ENCODE measurements around the gene CRYBA2.

CRYBA2 gene

GRCh38 chr2:218979846-218980734, 13.1 kb downstream of the CRYBA2 start:
- no peaks in the 10 kb centered on the region for H3K9me3 ChIP-seq (ENCODE audit: low read depth, low read length)
- H3K36me3 ChIP-seq (ENCODE audit: insufficient read depth, low read length): no peaks in the 10 kb centered on the region
- TF ChIP-seq FOXP2 (optimal IDR thresholded peaks at IDR 0.05; ENCODE audit: control extremely low read depth, extremely low read length, insufficient read depth) (no peak), POLR2AphosphoS5 (IDR thresholded peaks at IDR 0.05; ENCODE audit: borderline replicate concordance, low read depth, low read length) (no peak), EZH2 (IDR thresholded peaks at IDR 0.05) (no peak)
- DNase-seq (ENCODE audit: low read depth, low spot score): peak; percentile 45
- H3K4me3 ChIP-seq: peak overlapping the region; percentile 73
- H3K9ac ChIP-seq (ENCODE audit: insufficient read length): no peak overlapping the region
- no peak overlapping the region for H3K27ac ChIP-seq

- H3K4me3 ChIP-seq: no peak overlapping the region
- no peak overlapping the region for H3K9ac ChIP-seq (ENCODE audit: insufficient read length)
- H3K27ac ChIP-seq: no peak overlapping the region
- no peak for DNase-seq (ENCODE audit: low read depth, low spot score)
- no peak for TF ChIP-seq POLR2AphosphoS5 (IDR thresholded peaks at IDR 0.05; ENCODE audit: borderline replicate concordance, low read depth, low read length)
- TF ChIP-seq FOXP2 (optimal IDR thresholded peaks at IDR 0.05; ENCODE audit: control extremely low read depth, extremely low read length, insufficient read depth): no peak
- no peak for TF ChIP-seq EZH2 (IDR thresholded peaks at IDR 0.05)
- H3K36me3 ChIP-seq (ENCODE audit: insufficient read depth, low read length): no peaks in the 10 kb centered on the region
- H3K9me3 ChIP-seq (ENCODE audit: low read depth, low read length): no peaks in the 10 kb centered on the region
Measured at GRCh38 chr2:218975060-218975777, 18.0 kb downstream of the CRYBA2 start.

DNA sequence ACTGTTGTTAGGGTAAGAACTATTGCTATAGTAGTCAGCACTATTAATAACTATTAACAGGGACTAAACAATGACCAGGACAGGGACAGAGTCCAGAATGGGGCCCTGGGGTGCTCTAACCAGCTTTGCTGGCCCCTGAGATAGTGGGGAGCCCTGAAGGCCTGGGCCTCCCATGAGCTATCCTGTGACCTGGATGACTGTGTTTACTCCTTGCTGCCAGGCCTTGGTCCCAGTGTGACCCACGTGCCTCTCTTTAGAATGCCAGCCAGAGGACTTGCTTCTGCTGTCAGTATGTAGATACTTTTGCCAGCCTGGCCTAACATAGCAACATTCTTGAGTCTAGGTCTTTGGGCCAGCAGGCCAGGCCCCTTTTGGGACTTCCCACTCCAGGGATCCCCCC, 22.3 kb downstream of the CRYBA2 start:
- no peaks in the 10 kb centered on the region for H3K36me3 ChIP-seq (ENCODE audit: insufficient read depth, low read length)
- DNase-seq (ENCODE audit: low read depth, low spot score): no peak
- TF ChIP-seq FOXP2 (optimal IDR thresholded peaks at IDR 0.05; ENCODE audit: control extremely low read depth, extremely low read length, insufficient read depth): no peak
- no peak for TF ChIP-seq EZH2 (IDR thresholded peaks at IDR 0.05)
- no peak for TF ChIP-seq POLR2AphosphoS5 (IDR thresholded peaks at IDR 0.05; ENCODE audit: borderline replicate concordance, low read depth, low read length)
- H3K9me3 ChIP-seq (ENCODE audit: low read depth, low read length): no peaks in the 10 kb centered on the region
- H3K9ac ChIP-seq (ENCODE audit: insufficient read length): no peak overlapping the region
- H3K27ac ChIP-seq: no peak overlapping the region
- no peak overlapping the region for H3K4me3 ChIP-seq

DNA sequence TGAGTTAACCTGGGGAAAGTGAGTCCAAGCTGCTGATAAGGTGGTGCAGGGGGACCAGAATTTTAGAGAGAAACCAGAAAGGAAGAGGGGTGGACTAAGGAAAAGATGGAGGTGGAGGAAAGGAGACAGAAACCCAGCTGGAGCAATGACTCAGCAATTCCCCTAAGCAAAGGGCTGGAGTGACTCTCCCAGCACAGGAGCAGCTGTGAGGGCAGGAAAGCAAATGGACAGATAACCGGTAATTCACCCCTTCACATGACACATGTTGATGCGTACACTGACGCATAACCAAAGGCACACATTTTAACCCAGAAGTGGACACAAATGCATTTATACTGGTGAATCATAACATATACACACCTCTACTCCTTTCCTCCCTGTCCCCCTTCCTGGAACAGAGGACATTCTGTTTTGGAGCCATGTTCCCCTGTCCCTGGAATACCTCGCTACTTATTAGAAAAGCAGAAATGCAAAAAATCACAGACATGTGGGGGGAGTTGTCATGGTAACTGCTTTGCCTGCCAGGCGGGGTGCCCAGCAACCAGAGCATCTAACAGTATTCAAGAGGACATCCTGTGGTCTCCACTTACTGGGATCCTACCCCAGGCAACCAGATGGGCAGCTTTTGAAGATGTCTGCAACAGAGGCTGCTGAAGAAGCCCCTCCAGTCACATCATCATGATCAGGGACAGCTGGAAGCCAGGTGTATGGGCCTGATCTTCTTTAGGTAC, 29.0 kb downstream of the CRYBA2 start:
- no peaks in the 10 kb centered on the region for H3K9me3 ChIP-seq (ENCODE audit: low read depth, low read length)
- no peak overlapping the region for H3K27ac ChIP-seq
- no peak for TF ChIP-seq FOXP2 (optimal IDR thresholded peaks at IDR 0.05; ENCODE audit: control extremely low read depth, extremely low read length, insufficient read depth)
- no peak for TF ChIP-seq POLR2AphosphoS5 (IDR thresholded peaks at IDR 0.05; ENCODE audit: borderline replicate concordance, low read depth, low read length)
- TF ChIP-seq EZH2 (IDR thresholded peaks at IDR 0.05): no peak
- H3K36me3 ChIP-seq (ENCODE audit: insufficient read depth, low read length): no peaks in the 10 kb centered on the region
- no peak overlapping the region for H3K4me3 ChIP-seq
- DNase-seq (ENCODE audit: low read depth, low spot score): no peak
- H3K9ac ChIP-seq (ENCODE audit: insufficient read length): no peak overlapping the region

- DNase-seq (ENCODE audit: low read depth, low spot score): no peak
- Histone ChIP-seq H3K36me3 (ENCODE audit: insufficient read depth, low read length) (no peaks in the 10 kb centered on the region), H3K27ac (no peak overlapping the region), H3K9me3 (ENCODE audit: low read depth, low read length) (no peaks in the 10 kb centered on the region), H3K4me3 (no peak overlapping the region), H3K9ac (ENCODE audit: insufficient read length) (no peak overlapping the region)
- TF ChIP-seq FOXP2 (optimal IDR thresholded peaks at IDR 0.05; ENCODE audit: control extremely low read depth, extremely low read length, insufficient read depth): no peak
- TF ChIP-seq EZH2 (IDR thresholded peaks at IDR 0.05): no peak
- no peak for TF ChIP-seq POLR2AphosphoS5 (IDR thresholded peaks at IDR 0.05; ENCODE audit: borderline replicate concordance, low read depth, low read length)
Measured at GRCh38 chr2:218963601-218964000, 29.6 kb downstream of the CRYBA2 start.

DNA sequence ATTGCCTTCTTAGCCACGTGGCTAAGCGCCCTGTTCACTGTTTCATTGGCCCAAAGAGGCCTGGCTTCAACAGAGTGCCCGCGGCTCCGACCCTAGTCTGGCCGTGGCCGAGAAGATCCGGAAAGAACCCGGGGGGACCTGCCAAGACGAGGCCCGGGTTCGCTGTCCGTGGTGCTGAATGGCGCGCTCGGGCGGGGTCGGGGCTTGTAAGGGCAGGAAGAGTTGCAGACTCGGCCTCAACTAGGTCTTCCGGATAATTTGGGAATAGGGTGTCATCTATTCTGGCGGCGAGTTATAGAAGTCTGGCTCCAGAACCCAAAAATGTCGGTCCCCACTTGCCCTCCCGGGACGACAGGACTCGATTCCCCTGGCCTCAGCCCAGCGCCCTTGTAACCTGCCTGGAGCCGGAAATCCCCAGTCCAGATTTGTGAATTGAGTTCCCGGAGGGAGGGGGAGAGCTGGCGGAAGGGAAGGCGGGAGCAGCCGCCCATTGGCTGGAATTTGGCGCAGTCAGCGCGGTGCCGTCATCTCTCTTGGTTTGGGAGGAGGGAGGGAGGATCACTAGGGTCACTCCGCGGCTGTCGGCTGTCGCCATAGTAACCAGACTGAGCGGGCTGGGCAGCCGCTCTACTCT, 30.2 kb downstream of the CRYBA2 start:
- no peak overlapping the region for H3K27ac ChIP-seq
- H3K9ac ChIP-seq (ENCODE audit: insufficient read length): no peak overlapping the region
- TF ChIP-seq FOXP2 (optimal IDR thresholded peaks at IDR 0.05; ENCODE audit: control extremely low read depth, extremely low read length, insufficient read depth): peak; percentile 19
- no peak for TF ChIP-seq POLR2AphosphoS5 (IDR thresholded peaks at IDR 0.05; ENCODE audit: borderline replicate concordance, low read depth, low read length)
- H3K36me3 ChIP-seq (ENCODE audit: insufficient read depth, low read length): no peaks in the 10 kb centered on the region
- no peaks in the 10 kb centered on the region for H3K9me3 ChIP-seq (ENCODE audit: low read depth, low read length)
- no peak for DNase-seq (ENCODE audit: low read depth, low spot score)
- H3K4me3 ChIP-seq: no peak overlapping the region

GRCh38 chr2:218961651-218962570, 31.3 kb downstream of the CRYBA2 start:
- H3K36me3 ChIP-seq (ENCODE audit: insufficient read depth, low read length): no peaks in the 10 kb centered on the region
- H3K4me3 ChIP-seq: peak overlapping the region; percentile 61
- H3K27ac ChIP-seq: no peak overlapping the region
- H3K9ac ChIP-seq (ENCODE audit: insufficient read length): no peak overlapping the region
- DNase-seq (ENCODE audit: low read depth, low spot score): no peak
- H3K9me3 ChIP-seq (ENCODE audit: low read depth, low read length): no peaks in the 10 kb centered on the region
- no peak for TF ChIP-seq POLR2AphosphoS5 (IDR thresholded peaks at IDR 0.05; ENCODE audit: borderline replicate concordance, low read depth, low read length)
- TF ChIP-seq EZH2 (IDR thresholded peaks at IDR 0.05): no peak
- TF ChIP-seq FOXP2 (optimal IDR thresholded peaks at IDR 0.05; ENCODE audit: control extremely low read depth, extremely low read length, insufficient read depth): no peak
